ENCODE data around the gene LRIG2.

The LRIG2 gene

GRCh38 chr1:113170519-113170918 lies 97.5 kb downstream of the LRIG2 start:
- no peak for DNase-seq

GRCh38 chr1:113178106-113178505 lies 105.1 kb downstream of the LRIG2 start:
- no peak for DNase-seq

- DNase-seq: peak; percentile 1
Observed at GRCh38 chr1:113178522-113178921, 105.5 kb downstream of the LRIG2 start.
